ENCODE results near the gene ATXN7L3.
"Not testable (repeated sequence)": the region's sequence is repeated elsewhere in the genome, so short reads cannot be mapped to it uniquely, and the experiment has no call there.

ATXN7L3 gene

DNA sequence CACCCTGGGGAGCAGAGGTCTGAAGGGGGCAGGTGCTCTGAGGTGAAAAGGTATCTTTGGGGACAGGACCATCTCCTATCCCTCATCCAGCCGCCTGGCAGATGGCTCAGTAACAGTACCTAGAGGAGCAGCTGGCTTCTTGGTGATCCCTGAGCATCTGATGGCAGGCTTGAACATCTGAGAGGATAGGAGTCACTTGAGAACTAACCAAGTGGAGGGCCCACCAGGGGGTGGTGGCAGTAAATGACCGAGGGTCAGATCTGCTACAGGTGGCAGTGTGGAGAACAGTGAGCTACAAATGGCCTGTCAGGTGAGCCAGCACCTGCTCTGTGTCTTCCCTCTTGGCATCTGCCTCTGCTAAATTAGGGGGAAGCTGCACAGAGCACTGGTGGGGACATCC is 44.2 kb downstream of the ATXN7L3 start:
- no peak overlapping the region for H3K4me3 ChIP-seq (ENCODE audit: low read depth, low read length)
- TF ChIP-seq, protein P1, sequence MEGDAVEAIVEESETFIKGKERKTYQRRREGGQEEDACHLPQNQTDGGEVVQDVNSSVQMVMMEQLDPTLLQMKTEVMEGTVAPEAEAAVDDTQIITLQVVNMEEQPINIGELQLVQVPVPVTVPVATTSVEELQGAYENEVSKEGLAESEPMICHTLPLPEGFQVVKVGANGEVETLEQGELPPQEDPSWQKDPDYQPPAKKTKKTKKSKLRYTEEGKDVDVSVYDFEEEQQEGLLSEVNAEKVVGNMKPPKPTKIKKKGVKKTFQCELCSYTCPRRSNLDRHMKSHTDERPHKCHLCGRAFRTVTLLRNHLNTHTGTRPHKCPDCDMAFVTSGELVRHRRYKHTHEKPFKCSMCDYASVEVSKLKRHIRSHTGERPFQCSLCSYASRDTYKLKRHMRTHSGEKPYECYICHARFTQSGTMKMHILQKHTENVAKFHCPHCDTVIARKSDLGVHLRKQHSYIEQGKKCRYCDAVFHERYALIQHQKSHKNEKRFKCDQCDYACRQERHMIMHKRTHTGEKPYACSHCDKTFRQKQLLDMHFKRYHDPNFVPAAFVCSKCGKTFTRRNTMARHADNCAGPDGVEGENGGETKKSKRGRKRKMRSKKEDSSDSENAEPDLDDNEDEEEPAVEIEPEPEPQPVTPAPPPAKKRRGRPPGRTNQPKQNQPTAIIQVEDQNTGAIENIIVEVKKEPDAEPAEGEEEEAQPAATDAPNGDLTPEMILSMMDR (IDR thresholded peaks at IDR 0.05; ENCODE audit: insufficient read depth, low read depth, low read length, missing control alignments) = no peak
- no peak for DNase-seq (ENCODE audit: low read depth)

DNA sequence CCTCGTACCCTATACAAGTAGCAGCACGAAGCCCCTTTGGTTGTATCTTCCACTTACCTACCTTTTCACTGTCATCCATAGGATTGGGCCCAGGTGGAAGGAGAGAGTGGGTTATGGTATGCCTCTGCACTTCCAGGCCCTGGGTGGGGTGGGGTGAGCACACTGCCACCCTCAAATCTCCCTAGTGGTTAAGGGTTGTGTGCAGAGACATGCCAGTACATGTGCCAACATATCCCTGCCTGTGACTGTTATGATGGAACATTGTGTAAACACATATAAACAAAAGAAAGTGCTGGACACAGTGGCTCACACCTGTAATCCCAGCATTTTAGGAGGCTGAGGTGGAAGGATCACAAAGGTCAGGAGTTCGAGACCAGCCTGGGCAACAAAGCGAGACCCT is 46.8 kb downstream of the ATXN7L3 start:
- TF ChIP-seq, protein P1 (IDR thresholded peaks at IDR 0.05; ENCODE audit: insufficient read depth, low read depth, low read length, missing control alignments) = no peak
- no peak overlapping the region for H3K4me3 ChIP-seq (ENCODE audit: low read depth, low read length)
- DNase-seq (ENCODE audit: low read depth) = no peak

DNA sequence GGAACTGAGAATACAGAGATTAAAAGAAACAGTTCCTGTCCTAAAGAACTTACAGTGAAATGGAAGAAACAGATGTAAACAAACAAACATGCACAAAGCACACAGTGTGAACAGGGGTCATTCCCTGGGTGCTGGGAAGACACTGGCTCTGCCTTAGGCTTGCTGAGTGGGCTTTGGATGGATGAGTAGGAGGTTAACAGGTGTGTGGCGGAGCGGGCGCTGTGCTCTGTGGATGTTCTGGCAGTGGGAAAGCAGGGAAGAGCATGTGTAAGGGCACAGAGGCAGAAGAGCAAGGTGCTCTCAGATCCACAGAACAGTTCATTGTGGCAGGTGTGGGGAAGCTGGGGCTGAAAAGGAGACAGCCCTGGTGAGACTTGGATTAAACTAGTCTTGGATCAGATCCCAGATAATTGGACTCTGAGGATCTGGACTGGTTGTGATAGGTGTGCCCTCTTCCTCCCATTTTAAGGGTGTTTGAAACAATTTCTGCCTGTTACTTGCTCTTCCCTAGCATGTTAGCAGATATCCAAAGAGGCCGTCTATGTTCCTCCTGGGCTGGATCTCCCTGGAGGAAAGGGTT is 49.8 kb downstream of the ATXN7L3 start:
- H3K4me3 ChIP-seq (ENCODE audit: low read depth, low read length) = no peak overlapping the region
- no peak for DNase-seq (ENCODE audit: low read depth)
- TF ChIP-seq, protein P1 (IDR thresholded peaks at IDR 0.05; ENCODE audit: insufficient read depth, low read depth, low read length, missing control alignments) = no peak

DNA sequence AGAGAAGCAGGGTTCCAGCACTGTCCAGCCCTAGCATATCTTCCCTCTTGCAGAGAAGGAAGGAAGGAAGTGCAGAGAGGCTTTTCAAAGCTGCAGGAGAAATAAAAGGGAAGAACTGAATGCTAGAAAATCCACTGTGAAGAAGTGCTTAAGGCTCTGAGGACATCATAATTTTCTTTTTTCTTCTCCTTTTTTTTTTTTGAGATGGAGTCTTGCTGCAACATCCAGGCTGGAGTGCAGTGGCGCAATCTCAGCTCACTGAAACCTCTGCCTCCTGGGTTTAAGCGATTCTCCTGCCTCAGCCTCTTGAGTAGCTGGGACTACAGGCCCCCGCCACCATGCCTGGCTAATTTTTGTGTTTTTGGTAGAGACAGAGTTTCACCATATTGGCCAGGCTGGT is 50.6 kb downstream of the ATXN7L3 start:
- not testable (repeated sequence) for H3K4me3 ChIP-seq (ENCODE audit: low read depth, low read length); DNase-seq (ENCODE audit: low read depth)

DNA sequence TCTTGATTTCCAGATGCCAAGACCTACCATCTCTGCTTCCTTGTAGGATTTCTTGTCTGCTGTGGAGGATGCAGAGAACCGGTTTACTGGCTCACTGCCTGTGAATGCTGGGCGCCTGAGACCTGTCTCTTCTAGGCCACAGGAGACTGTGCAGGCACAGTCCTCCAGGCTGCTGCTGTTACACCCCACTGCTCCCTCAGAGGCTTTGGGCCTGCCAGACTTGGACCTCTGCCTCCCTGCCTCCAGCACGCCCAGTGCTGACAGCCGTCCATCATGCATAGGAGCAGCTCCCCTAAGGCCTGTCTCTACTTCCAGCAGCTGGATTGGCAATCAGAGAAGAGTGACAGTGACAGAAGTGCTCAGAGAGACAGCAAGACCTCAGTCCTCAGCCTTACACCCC is 51.9 kb downstream of the ATXN7L3 start:
- TF ChIP-seq, protein P1 (IDR thresholded peaks at IDR 0.05; ENCODE audit: insufficient read depth, low read depth, low read length, missing control alignments) = no peak

DNA sequence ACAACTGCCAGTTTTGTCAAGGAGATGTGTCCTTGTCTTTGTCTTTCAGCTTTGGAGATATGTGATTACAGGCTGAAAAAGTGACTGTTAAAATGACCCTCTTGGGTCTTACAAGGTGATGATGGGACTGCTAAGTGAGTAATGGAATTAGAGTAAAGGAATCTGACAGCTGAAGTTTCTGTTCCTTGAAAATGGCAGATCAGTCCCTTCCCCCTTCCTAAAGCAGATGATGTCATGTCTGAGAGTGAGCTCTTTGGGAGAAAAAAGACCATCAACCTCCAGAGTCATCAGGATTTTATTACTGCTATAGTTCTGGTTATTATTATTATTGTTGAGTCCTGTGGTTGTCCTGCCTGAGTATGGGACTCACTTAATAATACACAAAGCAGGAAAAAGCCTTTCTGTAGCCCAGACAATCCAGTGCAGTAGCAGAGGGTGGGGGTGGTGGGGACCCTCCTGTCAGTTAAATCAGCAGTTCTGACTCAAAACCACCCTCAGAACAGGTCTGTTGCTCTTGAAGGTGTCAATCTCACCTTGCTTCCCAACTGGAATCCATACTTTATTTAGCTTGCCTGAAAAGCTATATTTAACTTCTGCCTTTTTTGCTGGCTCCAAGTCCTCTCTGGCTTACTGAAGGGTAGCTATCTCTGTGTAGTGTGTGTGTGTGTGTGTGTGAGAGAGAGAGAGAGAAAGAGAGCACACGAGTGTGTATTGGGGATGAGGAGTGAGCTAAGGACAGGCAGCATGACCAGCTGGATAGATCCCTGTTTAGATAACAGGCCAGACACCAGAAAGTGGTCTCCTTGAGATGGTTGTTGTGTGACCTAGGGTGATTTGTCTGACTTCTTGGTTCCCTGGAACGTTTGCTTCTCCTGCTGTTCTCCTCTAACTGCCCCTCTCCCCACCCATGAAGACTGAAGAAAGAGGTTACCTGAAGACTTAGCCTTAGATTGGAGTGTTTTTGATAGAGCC is 53.0 kb downstream of the ATXN7L3 start:
- TF ChIP-seq, protein P1 (IDR thresholded peaks at IDR 0.05; ENCODE audit: insufficient read depth, low read depth, low read length, missing control alignments) = no peak

More for the DNA sequence above, 51.9 kb downstream of the ATXN7L3 start:
- no peak for DNase-seq (ENCODE audit: low read depth)
- H3K4me3 ChIP-seq (ENCODE audit: low read depth, low read length) = no peak overlapping the region

DNA sequence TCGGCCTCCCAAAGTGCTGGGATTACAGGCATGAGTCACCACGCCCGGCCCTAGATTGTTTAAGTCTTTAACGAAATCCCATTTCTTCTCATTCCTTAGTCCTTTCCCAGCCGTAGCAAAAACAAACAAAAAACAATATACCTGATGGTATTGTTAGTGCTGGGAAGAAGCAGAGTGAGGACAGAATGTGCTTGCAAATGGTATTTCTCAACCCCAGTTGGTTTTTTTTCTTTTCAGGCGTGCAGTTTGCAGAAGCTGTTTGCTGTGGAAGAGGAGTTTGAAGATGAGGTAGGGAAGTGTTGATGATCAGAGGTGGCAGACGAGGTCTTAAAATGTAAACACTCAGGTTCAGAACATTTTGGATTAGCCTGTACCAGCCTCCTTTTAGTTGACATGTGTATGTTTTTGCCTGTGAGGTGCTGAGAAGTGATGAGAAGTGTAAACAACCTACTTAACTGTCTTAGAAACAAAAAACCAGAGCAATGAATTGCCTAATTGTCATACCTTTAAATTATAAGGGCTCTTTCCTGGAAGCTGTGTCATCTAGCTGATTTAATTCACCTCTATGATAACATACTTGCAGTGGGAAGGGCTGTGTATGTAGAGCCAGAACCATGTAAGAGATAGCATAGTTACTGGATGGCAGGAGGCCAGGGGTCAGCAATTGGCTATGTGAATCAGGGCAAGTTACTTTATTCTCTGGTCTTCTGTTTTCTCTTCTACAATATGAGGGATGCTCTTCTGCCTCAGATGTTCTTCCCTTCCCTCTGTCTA is 54.5 kb downstream of the ATXN7L3 start:
- no peak overlapping the region for H3K4me3 ChIP-seq (ENCODE audit: low read depth, low read length)
- TF ChIP-seq, protein P1 (IDR thresholded peaks at IDR 0.05; ENCODE audit: insufficient read depth, low read depth, low read length, missing control alignments) = no peak
- DNase-seq (ENCODE audit: low read depth) = no peak

More for the DNA sequence above, 53.0 kb downstream of the ATXN7L3 start:
- H3K4me3 ChIP-seq (ENCODE audit: low read depth, low read length) = no peak overlapping the region
- no peak for DNase-seq (ENCODE audit: low read depth)

DNA sequence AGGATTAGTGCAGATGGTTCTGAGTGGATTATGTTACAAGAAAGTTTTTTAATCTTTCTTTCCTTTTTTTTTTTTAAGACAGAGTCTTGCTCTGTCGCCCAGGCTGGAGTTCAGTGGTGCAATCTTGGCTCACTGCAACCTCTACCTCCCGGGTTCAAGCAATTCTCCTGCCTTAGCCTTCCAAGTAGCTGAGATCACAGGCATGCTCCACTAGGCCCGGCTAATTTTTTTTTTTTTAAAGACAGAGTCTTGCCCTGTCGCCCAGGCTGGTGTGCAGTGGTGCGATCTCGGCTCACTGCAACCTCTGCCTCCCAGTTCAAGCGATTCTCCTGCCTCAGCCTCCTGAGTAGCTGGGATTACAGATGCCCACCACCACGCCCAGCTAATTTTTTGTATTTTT is 55.8 kb downstream of the ATXN7L3 start:
- not testable (repeated sequence) for DNase-seq (ENCODE audit: low read depth); H3K4me3 ChIP-seq (ENCODE audit: low read depth, low read length)
